IPS-NIHi7 (cell line): Measurements from ENCODE around the gene WAC.
A peak's percentile ranks its signal among the peaks of the same experiment; 100 is the strongest.

Experiments
- DNase-seq: peaks from one replicate; pipeline ENCODE4 v3.0.0; 2012; ENCODE audit warnings: mixed read lengths; ENCODE audit errors: extremely low spot score

WAC gene

DNA sequence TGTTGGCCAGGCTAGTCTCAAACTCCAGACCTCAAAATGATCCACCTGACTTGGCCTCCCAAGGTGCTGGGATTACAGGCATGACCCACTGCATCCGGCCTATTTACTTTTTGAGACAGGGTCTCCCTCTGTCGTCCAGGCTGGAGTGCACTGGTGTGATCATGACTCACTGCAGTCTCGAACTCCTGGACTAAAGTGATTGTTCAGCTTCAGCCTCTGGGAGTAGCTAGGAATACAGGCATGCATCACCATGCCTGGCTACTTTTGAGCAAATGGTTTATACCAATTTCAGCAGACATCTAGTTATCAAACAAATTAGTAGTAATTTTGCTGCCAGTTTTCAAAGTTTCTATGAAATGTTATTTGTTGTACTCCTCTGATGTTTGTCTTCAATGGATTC, 2.2 kb upstream of the WAC start:
- DNase-seq = no peak

DNA sequence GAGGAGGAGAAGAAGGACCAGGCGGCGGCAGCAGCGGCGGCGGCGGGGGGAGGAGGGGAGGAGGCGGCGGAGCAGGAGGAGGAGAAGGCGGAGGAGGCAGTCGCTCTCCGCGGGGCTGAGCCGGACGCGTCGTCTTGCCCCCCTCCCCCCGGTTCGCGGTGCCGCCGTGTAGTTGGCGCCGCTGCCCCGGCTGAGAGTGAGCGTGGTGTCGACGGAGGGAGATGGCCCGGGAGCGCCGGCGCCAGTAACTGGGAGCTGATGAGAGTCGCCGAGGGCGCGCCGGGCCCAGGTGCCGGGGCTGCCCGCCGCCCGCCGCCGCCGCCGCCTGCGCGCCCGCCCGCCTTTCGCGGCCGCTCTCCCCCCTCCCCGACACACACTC, 257 bp downstream of the WAC start:
- no peak for DNase-seq

- DNase-seq = peak; percentile 32
These were observed 820 bp downstream of the WAC start for GRCh38 chr10:28533571-28534304.

GRCh38 chr10:28535846-28536245, 2.9 kb downstream of the WAC start:
- no peak for DNase-seq

DNA sequence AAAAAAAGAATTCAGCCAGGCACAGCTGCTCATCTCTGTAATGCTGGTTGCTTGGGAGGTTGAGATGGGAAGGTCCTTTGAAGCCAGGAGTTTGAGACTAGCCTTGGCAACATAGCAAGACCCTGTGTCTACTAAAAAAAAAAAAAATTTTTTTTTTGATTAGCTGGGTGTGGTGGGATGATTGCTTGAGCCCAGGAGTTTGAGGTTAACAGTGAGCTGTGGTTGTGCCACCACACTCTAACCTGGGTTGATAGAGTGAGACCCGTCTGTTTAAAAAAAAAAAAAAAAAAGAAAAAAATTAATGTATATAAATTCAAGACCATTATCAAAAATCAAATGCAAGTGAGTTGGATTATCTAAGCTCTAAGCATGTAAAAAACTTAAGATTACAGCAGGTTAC, 5.7 kb downstream of the WAC start:
- DNase-seq = no peak

GRCh38 chr10:28540145-28540544, 7.2 kb downstream of the WAC start:
- no peak for DNase-seq

DNA sequence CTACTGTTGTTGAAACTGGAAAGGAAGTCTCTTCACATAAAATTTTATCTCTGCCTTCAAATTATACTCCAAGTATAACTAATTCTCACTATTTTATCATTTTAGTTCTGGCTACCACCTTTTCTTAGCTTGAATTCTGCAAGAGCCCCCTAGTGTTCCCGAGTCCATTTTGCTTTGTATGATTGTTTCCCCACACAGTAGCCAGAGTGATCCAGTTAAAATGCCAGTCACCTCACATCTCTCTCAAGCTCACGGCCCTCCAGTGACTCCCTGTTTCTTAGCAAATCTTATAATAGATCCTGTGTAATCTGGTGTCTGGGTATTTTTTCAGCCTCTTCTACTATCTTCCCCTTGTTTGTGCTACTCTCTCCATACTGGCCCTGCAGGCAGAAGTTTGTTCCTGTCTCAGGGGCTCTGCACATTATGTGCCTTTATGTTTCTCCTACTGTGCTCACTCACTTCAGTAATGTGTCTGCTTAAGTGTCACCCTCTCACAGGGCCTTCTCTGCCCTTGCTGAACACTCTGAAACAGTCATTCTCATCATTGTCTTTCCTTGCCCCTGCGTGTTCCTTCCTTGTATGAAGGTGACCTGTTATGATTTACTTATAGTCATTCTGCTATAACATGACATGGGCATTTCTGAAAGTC, 8.9 kb downstream of the WAC start:
- DNase-seq = no peak

- DNase-seq = no peak
These were observed 9.8 kb downstream of the WAC start for GRCh38 chr10:28542728-28543127.

GRCh38 chr10:28544058-28544457, 11.1 kb downstream of the WAC start:
- no peak for DNase-seq

DNA sequence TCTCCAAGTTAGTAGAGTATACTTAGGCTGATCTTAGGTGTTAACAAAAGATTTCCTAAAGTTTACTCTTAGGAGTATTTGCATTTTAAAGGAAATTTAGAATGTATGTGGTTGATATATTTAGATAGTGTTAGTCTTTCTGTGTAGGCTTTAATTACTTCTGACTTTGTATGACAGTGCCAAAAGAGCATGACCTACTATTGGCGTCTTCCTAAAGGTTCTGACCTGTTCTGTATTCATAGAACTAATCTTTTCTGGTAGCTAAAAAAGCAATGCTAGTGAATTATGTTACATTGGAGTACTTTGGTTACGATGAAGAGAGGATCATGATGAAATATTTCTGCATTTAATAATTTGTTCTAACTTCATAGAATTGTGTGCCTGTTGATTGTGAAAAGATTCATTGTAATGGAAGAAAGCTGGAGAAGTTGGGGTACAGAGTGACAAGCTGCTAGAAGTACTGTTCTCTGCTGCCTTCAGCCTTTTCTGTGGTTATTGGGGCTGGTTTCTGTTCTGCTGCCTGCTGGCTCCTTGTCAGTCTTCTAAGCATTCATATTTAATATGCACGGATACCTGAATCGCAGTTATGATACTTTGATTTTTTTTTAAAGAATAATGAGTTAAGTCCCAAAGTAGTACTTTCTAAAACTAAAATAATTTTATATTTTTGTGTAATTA, 13.2 kb downstream of the WAC start:
- DNase-seq = no peak

- no peak for DNase-seq
These were observed 16.0 kb downstream of the WAC start for GRCh38 chr10:28548781-28549498.

- DNase-seq = no peak
These were observed 18.2 kb downstream of the WAC start for GRCh38 chr10:28551086-28551485.

GRCh38 chr10:28552775-28553174, 19.9 kb downstream of the WAC start:
- DNase-seq = no peak

- DNase-seq = no peak
These were observed 21.1 kb downstream of the WAC start for GRCh38 chr10:28554009-28554408.

- no peak for DNase-seq
These were observed 22.0 kb downstream of the WAC start for GRCh38 chr10:28554952-28555351.

DNA sequence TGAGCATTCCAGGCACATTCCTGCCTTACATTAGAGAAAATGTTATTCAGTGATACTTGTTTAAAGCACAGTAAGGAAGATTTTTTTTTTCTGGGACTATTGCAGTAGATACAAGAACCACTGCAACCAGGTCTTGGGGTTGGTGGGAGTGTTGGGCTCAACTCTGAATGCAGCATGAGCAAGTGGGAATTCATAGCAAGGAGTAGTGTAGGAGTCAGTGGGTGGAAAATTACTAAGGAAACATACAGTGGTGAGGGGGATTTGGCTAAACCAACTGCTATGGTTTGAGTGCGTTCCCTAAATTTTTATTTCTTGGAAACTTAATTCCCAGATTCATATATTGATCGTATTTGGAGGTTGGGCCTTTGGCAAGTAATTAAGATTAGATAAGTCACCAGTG, 22.4 kb downstream of the WAC start:
- DNase-seq = no peak

- DNase-seq = no peak
These were observed 23.2 kb downstream of the WAC start for GRCh38 chr10:28556142-28556541.

GRCh38 chr10:28558186-28558585, 25.3 kb downstream of the WAC start:
- no peak for DNase-seq

DNA sequence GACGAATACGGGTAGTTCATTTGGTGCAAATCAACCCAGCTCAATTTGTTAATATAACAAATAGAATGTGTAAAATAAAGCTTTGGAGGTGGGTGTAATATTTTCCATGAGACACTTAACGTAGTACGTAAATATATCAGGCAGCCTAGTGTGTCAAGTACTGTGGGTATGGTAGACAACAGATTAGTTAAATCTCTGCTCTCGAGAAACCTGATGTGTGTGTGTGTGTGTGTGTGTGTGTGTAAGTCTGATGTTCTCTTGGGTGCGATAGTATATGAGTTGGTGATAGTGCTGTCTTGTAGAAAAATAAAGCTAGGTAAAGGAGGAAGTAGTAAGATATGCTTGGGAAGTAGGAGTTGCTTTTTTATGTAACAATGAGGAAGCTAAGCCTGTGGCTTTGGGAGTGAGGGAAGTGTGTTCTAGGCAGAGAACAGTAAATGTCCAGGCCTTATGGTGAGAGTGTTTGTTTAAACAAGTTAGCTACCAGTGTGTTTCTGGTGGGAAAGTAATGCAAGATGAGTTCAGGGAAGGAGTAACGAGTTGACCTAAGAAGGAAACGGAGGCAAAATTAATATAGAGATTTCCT, 26.1 kb downstream of the WAC start:
- no peak for DNase-seq

GRCh38 chr10:28559618-28560017, 26.7 kb downstream of the WAC start:
- no peak for DNase-seq

DNA sequence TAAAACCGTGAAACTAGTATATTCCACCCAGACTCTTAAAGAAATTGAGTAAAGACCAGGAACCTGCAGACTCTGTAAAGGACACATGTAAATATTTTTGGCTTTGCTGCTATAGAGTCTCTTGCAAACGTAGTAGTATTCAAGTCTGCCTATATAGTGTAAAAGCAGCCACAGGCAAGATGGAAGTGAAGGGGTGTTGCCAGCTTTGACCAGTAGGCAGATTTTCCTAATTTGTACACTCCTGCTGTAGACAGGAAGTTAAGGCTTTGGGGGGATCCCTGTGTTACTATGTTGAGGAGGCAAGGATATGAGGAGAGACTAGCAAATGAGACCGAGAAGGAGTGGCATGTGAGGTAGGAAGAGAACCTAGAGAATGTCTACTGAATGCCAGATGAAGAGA, 27.7 kb downstream of the WAC start:
- no peak for DNase-seq

- no peak for DNase-seq
These were observed 28.6 kb downstream of the WAC start for GRCh38 chr10:28561531-28561930.
